ENCODE data around the gene DNAH14.

The DNAH14 gene

GRCh38 chr1:225447650-225448089 lies 518.2 kb downstream of the DNAH14 start:
- Histone ChIP-seq H3K36me3 (ENCODE audit: control insufficient read depth, insufficient read depth, low read length) (no peaks in the 10 kb centered on the region), H3K79me2 (no peaks in the 10 kb centered on the region), H2AFZ (no peak overlapping the region), H3K9me3 (ENCODE audit: control insufficient read depth, low read length) (no peaks in the 10 kb centered on the region), H3K4me1 (no peaks in the 10 kb centered on the region), H3K9ac (no peak overlapping the region), H3K27me3 (ENCODE audit: control insufficient read depth, insufficient read depth, low read length) (no peaks in the 10 kb centered on the region), H3K4me2 (ENCODE audit: low read length) (no peak overlapping the region), H3K27ac (no peak overlapping the region), H3K4me3 (ENCODE audit: low read depth, low read length) (no peak overlapping the region)
- TF ChIP-seq CTCF (IDR thresholded peaks at IDR 0.05): no peak

- Histone ChIP-seq H3K27ac (no peak overlapping the region), H3K36me3 (ENCODE audit: control insufficient read depth, insufficient read depth, low read length) (no peaks in the 10 kb centered on the region), H3K4me1 (no peaks in the 10 kb centered on the region), H3K9ac (no peak overlapping the region), H3K79me2 (no peaks in the 10 kb centered on the region), H3K27me3 (ENCODE audit: control insufficient read depth, insufficient read depth, low read length) (no peaks in the 10 kb centered on the region), H2AFZ (no peak overlapping the region), H3K4me3 (ENCODE audit: low read depth, low read length) (no peak overlapping the region), H3K4me2 (ENCODE audit: low read length) (no peak overlapping the region), H3K9me3 (ENCODE audit: control insufficient read depth, low read length) (no peaks in the 10 kb centered on the region)
- no peak for TF ChIP-seq CTCF (IDR thresholded peaks at IDR 0.05)
Observed at GRCh38 chr1:225448146-225448805, 518.8 kb downstream of the DNAH14 start.
